ENCODE results near the gene VSIG4.
"Not testable (repeated sequence)": the region's sequence is repeated elsewhere in the genome, so short reads cannot be mapped to it uniquely, and the experiment has no call there.

Gene VSIG4

DNA sequence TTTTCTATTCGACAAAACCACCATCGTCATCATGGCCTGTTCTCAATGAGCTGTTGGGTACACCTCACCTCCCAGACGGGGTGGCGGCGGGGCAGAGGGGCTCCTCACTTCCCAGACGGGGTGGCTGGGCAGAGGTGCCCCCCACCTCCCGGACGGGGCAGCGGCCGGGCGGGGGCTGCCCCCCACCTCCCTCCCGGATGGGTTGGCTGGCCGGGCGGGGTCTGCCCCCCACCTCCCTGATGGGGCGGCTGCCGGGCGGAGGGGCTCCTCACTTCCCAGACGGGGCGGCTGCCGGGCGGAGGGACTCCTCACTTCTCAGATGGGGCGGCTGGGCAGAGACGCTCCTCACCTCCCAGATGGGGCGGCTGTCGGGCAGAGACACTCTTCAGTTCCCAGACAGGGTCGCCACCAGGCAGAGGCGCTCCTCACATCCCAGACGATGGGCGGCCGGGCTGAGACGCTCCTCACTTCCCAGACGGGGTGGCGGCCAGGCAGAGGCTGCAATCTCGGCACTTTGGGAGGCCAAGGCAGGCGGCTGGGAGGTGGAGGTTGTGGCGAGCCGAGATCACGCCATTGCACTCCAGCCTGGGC is 64.6 kb downstream of the VSIG4 start:
- DNase-seq, result not testable (repeated sequence)
